Pancreas (tissue), 10 donors: ENCODE measurements around the gene AUH. TPM values are rescaled to one million over a fixed set of nuclear protein-coding genes. Genes with fewer than 3 reads are reported as not detected.

ENCODE experiments used
- ATAC-seq, 4 donors: fragments of 200-7000 bp; cut with Tn5 transposase; one replicate each; pipeline versions ENCODE4 v1.8.0 to v1.9.1; 2020; ENCODE audit warnings: mild to moderate bottlenecking in 4 of 4, moderate library complexity in 4 of 4
- DNase-seq, 6 donors: peaks; one replicate each; pipeline ENCODE4 v3.0.0-alpha.2; 2020
- FAIRE-seq: peaks from 2 replicates; lab custom pipeline; 2012; peaks lifted over from hg19 to GRCh38; lab: Jason Lieb, UNC
- H3K27ac ChIP-seq, 4 donors: fragments of 200-600 bp; sonication (generic); 1 replicate in 3 of 4; 2 replicates in 1 of 4; pipeline versions ENCODE4 v1.5.0 to v1.8.0; 2020
- H3K27me3 ChIP-seq, 4 donors: fragments of 200-600 bp; one replicate each; pipeline ENCODE4 v1.8.0; 2021
- H3K36me3 ChIP-seq, 3 donors: fragments of 200-600 bp; sonication (generic) in 1 of 3; one replicate each; pipeline versions ENCODE4 v1.5.0 to v1.8.0; 2020 to 2021
- H3K4me1 ChIP-seq, 3 donors: fragments of 200-600 bp; one replicate each; pipeline ENCODE4 v1.8.0; 2021
- H3K4me3 ChIP-seq, 4 donors: fragments of 200-600 bp; sonication (generic) in 2 of 4; one replicate each; pipeline versions ENCODE4 v1.5.0 to v1.8.0; 2020 to 2021
- H3K9me3 ChIP-seq, 4 donors: fragments of 200-600 bp; one replicate each; pipeline ENCODE4 v1.8.0; 2021
- WGBS, 2 donors: extraction: QIAGEN DNeasy Blood & Tissue Kit; methylation state at CpG; one replicate each; pipeline ENCODE4 v1.1.7; 2013; 5-methylcytosine and 5-hydroxymethylcytosine counted together
- intact Hi-C, 3 donors: fragments of 100-400 bp; cut with DNase I; formaldehyde crosslinking; loops; one replicate each; pipeline versions ENCODE4 v1.11.1 to v1.14.2; 2022
- polyA plus RNA-seq, 2 donors: library from polyadenylated mRNA; stranded (reverse); fragments of 200-250 nt; gene quantifications; one replicate each; pipeline ENCODE4 v1.2.3, GENCODE V29; 2013
- total RNA-seq, 6 donors: library from RNA; stranded (reverse); fragmentation: NEBNext Ultra II Directional in 4 of 6; extraction: Animal tissue kit (Norgen Biotek cat#: 25700) in 4 of 6; gene quantifications; one replicate each; pipeline versions ENCODE4 v1.2.1 to v1.2.4, GENCODE V29; 2021 to 2023
- TF ChIP-seq, protein P1 (sequence below), 4 donors: fragments of 200-600 bp; sonication (generic) in 3 of 4; IDR thresholded peaks; one replicate each; pipeline versions ENCODE4 v1.5.0 to v1.8.0; 2021; ENCODE audit warnings: antibody characterized with exemption in 4 of 4
- donor health status: healthy with polysubstance abuse.
- donor health status: DM: no; HTN: no; CAD: no; lungs with moderate emphysema.
- donor health status: DM: no; HTN: no; CAD: no.
- donor health status: control.
- donor health status: control.
- donor health status: Bipolar disorder and iron deficiency.
- donor health status: DM: yes; HTN: yes; CAD: no.
- donor health status: DM: no; HTN: no; CAD: no.
- donor health status: DM: no; HTN: no; CAD: no.
- donor health status: DM: yes; HTN: yes; CAD: no.

Gene AUH
- total and polyA plus RNA-seq, 8 donors: 11.2 to 19.5 (median 14.7) TPM

DNA sequence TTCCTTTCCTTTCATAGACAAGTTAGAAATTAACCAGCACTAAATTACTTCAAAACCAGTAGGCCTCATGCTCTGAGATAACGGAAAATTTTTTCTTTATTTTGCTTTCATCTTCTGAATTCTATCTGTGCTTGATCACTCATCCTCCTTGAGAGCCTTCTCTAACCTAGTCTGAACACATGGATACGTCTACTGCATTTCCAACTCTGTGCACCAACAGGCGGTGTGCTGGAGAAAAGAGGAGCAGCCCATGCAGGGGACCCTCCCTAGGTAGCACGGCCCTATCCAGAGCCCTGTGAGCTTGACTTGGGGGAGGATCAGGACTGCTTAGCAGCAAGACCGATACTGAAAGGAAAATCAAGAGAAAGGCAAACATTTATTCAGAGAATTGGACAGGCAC is 149.8 kb downstream of the AUH start:
- peak overlapping the region in 3 of 4 donors; percentile 20 to 90 (median 73) for H3K27ac ChIP-seq
- TF ChIP-seq, protein P1, sequence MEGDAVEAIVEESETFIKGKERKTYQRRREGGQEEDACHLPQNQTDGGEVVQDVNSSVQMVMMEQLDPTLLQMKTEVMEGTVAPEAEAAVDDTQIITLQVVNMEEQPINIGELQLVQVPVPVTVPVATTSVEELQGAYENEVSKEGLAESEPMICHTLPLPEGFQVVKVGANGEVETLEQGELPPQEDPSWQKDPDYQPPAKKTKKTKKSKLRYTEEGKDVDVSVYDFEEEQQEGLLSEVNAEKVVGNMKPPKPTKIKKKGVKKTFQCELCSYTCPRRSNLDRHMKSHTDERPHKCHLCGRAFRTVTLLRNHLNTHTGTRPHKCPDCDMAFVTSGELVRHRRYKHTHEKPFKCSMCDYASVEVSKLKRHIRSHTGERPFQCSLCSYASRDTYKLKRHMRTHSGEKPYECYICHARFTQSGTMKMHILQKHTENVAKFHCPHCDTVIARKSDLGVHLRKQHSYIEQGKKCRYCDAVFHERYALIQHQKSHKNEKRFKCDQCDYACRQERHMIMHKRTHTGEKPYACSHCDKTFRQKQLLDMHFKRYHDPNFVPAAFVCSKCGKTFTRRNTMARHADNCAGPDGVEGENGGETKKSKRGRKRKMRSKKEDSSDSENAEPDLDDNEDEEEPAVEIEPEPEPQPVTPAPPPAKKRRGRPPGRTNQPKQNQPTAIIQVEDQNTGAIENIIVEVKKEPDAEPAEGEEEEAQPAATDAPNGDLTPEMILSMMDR (IDR thresholded peaks at IDR 0.05): no peak
- peaks cover 32 to 45% (median 43%) of the 10 kb centered on the region in 3 donors for H3K4me1 ChIP-seq
- no peaks in the 10 kb centered on the region for H3K36me3 ChIP-seq
- WGBS, 2 donors: 11 to 14% methylated on average over 5 of the region's 5 CpGs
- DNase-seq: peak in 1 of 6 donors; percentile 26
- intact Hi-C loops: no loop called here
- peak overlapping the region in 1 of 4 donors; percentile 27 for H3K4me3 ChIP-seq
- FAIRE-seq: no peak
- ATAC-seq: peak; percentile 31 to 67 (median 54)
- no peaks in the 10 kb centered on the region for H3K9me3 ChIP-seq
- no peaks in the 10 kb centered on the region for H3K27me3 ChIP-seq

DNA sequence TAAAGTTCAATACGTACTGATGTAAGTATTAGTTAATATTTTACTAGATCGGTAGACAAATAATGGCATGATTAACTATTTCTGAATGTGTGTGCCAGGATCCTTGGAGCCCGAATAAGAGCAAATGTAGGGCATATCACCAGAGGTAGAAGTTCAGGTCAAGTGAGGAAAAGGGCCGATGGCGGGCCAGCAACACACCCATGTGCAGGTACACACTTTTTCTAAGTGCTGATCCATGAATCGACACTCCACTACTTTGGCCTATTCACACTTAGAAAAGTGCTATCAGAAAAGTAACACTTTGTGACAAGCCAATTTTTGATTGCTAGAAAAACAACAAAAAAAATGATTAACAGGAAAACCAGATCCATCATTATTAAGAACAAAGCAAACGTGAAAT is 150.3 kb downstream of the AUH start:
- intact Hi-C loops: no loop called here
- Histone ChIP-seq H3K36me3 (no peaks in the 10 kb centered on the region), H3K4me3 (no peak overlapping the region), H3K27me3 (no peaks in the 10 kb centered on the region), H3K27ac (peak overlapping the region in 3 of 4 donors; percentile 20 to 90 (median 73)), H3K9me3 (no peaks in the 10 kb centered on the region), H3K4me1 (peaks cover 32 to 47% (median 47%) of the 10 kb centered on the region in 3 donors)
- ATAC-seq (peak; percentile 52 to 68 (median 58)), DNase-seq (peak in 2 of 6 donors; percentile 48 to 57), FAIRE-seq (no peak)
- TF ChIP-seq, protein P1 (IDR thresholded peaks at IDR 0.05): no peak
- WGBS, 2 donors: 13 to 19% methylated on average over 7 of the region's 7 CpGs

DNA sequence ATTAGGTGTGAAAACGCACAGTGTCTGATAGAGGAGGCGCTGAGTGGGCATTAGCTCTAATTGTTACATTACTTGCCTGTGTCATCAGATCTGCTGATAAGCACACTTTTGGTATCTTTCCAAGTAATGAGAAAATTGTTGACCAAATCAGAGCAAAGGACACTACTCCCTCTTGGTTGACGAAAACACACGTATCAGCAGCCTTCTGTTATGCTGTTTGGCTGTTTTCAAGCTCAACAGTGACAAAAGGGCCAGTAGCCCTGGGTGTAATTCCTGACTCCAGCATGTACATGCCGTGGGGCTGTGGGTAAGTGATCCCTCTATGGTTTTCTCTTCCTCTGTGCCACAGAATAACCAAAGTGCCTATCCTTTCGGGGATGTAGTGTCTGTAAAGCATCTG is 151.4 kb downstream of the AUH start:
- intact Hi-C loops: no loop called here
- peaks cover 32 to 49% (median 47%) of the 10 kb centered on the region in 3 donors for H3K4me1 ChIP-seq
- WGBS, 2 donors: 67 to 79% methylated on average over 6 of the region's 6 CpGs
- peak in 2 of 4 donors; percentile 4 to 8 for ATAC-seq
- H3K27me3 ChIP-seq: no peaks in the 10 kb centered on the region
- no peak for DNase-seq
- TF ChIP-seq, protein P1 (IDR thresholded peaks at IDR 0.05): no peak
- no peak for FAIRE-seq
- peak overlapping the region; percentile 15 to 90 (median 52) for H3K27ac ChIP-seq
- H3K36me3 ChIP-seq: no peaks in the 10 kb centered on the region
- H3K9me3 ChIP-seq: no peaks in the 10 kb centered on the region
- H3K4me3 ChIP-seq: no peak overlapping the region

DNA sequence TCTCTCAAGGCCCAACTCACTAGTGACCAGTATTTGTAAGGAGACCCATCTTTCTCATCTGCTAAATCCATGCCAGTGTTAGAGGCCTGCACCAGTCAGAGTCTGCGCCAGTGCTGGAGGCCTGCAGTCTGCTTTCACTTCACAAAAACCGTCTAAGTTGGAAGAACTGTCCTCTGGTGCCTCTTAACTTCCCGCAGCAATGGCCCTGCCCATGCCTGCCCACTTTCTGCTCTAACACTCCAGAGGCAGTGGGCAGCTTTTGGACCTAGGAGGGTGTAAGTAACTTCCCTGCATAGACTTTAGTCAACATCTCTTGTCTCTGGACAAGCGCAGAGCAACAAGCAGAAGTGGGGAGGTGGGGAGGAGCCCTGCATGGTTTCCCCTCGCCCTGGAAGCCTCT is 152.9 kb downstream of the AUH start:
- Histone ChIP-seq H3K36me3 (no peaks in the 10 kb centered on the region), H3K27me3 (no peaks in the 10 kb centered on the region), H3K4me3 (no peak overlapping the region), H3K27ac (peak overlapping the region; percentile 41 to 93 (median 82)), H3K9me3 (no peaks in the 10 kb centered on the region), H3K4me1 (peaks cover 32 to 49% (median 47%) of the 10 kb centered on the region in 3 donors)
- ATAC-seq (no peak), DNase-seq (no peak), FAIRE-seq (no peak)
- WGBS, 2 donors: 88 to 97% methylated on average over 5 of the region's 5 CpGs
- TF ChIP-seq, protein P1 (IDR thresholded peaks at IDR 0.05): no peak
- intact Hi-C loops: no loop called here

DNA sequence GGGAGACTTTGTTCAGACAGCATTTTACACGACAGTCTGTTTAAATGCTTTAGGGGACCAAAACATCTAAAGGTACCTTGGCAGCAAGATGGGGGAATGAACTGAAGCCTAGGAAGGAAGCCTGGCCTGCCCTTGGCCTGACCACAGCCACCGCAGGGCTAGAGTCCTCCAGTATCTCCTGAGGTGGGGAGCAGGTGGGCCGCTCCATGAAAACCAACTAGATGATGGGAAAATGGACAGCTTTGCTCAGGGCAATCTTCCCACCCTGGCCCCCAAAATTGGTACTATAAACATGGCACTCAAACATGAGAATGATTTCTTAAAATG is 153.3 kb downstream of the AUH start:
- TF ChIP-seq, protein P1 (IDR thresholded peaks at IDR 0.05): no peak
- ATAC-seq: no peak

More for the DNA sequence above, 153.3 kb downstream of the AUH start:
- FAIRE-seq (no peak), DNase-seq (no peak)
- Histone ChIP-seq H3K27me3 (no peaks in the 10 kb centered on the region), H3K9me3 (no peaks in the 10 kb centered on the region), H3K36me3 (no peaks in the 10 kb centered on the region), H3K4me1 (peaks cover 32 to 49% (median 47%) of the 10 kb centered on the region in 3 donors), H3K27ac (peak overlapping the region; percentile 41 to 93 (median 82)), H3K4me3 (no peak overlapping the region)
- 42 to 46% methylated on average over 3 of the region's 3 CpGs for WGBS, 2 donors
- intact Hi-C loops: no loop called here
